ENCODE data around the gene TMEM183A.
A peak's percentile ranks its signal among the peaks of the same experiment; 100 is the strongest.
"Not testable (repeated sequence)": the region's sequence is repeated elsewhere in the genome, so short reads cannot be mapped to it uniquely, and the experiment has no call there.

The TMEM183A gene, protein sequence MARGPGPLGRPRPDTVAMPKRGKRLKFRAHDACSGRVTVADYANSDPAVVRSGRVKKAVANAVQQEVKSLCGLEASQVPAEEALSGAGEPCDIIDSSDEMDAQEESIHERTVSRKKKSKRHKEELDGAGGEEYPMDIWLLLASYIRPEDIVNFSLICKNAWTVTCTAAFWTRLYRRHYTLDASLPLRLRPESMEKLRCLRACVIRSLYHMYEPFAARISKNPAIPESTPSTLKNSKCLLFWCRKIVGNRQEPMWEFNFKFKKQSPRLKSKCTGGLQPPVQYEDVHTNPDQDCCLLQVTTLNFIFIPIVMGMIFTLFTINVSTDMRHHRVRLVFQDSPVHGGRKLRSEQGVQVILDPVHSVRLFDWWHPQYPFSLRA

DNA sequence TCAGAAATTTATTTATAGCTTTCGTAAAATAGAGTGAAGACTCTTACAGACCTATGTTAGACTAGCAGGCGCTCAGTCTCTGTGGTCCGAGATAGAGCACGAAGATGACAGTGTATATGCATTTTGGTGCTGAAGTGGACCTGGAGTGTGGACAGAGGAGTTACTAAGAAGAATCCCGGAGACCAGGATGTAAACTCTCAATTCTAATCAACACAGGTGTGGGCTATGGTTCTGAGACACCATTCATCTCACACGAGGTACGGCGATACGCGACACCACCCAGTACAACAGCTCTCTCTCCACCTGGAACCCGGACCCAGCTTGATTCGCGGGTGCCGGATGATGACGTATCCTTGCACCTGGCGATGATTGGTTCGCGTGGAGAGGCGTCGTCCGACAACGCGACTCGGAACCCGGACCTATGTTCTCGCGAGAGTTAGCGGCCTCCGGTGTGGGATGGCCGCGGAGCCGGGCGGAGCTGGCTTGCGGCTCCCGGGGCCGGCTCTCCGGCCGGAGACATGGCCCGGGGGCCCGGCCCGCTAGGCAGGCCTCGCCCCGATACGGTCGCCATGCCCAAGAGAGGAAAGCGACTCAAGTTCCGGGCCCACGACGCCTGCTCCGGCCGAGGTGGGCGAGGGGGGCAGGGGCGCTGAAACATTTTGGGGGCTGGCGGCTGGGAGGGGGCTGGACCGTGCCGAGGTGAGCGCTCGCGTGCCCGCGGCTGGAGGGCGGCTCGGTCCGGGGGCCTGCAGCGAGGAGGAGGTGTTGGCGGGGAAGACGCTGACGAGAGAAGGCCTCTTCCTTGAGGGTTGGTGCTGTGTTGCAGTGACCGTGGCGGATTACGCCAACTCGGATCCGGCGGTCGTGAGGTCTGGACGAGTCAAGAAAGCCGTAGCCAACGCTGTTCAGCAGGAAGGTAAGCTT is at the start of gene TMEM183A:
TSS of gene TMEM183A (plus strand) at position 427 of the 924 bp plus-strand sequence. CDS start at position 519, 92 bp downstream.
- peak; percentile 88 for DNase-seq (ENCODE audit: low spot score)

DNA sequence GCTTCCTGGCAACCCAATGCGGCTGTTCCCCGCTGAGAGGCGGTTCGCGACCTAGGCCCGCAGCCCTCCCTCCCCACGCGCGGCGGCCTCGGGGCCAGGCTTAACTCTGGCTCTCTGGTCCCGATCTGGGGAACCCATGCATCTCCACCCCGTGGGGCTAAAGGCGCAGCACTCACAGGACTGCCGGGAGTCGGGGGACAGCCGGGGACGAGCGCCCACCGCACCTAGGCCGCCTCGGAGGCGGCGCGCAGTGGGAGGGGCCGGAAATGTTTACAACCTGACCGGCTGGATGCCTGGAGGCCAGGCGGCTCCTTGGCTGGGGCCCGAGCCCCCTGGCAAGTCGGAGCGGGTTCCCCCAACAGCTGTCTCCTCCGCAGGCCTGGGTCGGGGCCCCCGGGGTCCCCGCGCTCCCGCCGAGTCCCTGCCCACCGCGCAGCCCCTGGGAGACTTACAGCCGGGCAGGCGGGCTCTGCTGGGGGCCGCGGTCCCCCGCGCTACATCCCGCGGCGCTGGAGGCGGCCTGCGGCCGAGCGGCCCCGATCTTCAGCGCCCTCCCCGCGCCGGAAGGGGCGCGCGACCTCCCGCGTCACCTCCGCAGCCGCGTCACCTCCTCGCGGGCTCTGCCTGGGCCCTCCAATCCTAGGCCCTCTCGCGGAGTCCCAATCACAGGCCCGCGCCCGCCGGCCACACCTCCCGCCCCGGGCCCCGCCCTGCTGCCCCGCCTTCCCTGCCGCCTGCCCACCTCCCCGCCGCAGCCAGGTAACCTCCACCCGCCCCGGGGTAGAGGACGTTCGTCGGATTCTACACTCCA is 49.2 kb upstream of the TMEM183A start, which contains the start of gene ADIPOR1:
TSS of gene ADIPOR1 (minus strand) at position 580 of the 811 bp plus-strand sequence. CDS start 7,242 bp downstream, outside the sequence.
- DNase-seq (ENCODE audit: low spot score): peak; percentile 77

DNA sequence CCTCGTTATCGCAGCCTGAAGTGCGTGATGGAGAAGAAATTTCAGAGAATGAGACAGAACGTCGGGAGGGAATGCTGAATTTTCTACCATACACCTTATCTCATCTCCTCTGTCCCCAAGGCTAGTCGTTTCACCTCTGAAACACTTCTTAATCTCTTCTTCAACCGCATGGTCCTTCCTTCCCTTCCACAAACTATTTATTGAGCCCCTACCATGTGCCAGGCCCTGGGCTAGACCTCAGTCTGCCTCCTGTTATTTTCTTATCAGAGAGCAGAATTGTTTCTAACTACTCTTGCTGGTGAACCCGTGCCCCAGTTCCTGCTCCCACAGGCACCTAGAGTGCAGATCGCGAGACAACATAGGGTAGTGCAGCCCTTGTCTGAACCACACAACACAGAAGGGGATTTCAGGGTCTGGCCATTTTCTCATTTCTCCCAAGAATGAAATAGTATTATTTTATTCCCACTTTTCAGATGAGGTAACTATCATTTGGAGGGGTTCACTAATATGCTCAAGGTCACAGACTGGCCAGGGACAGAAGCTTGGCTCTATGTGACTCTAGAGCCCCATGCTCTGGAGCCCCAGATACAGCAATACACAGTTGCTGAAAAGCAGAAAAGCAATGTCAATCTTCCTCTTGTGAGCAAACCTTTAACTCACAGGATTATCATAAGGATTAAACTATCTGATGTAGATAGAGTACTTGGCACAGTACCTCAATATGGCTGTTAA is 48.5 kb upstream of the TMEM183A start:
- no peak for DNase-seq (ENCODE audit: low spot score)

DNA sequence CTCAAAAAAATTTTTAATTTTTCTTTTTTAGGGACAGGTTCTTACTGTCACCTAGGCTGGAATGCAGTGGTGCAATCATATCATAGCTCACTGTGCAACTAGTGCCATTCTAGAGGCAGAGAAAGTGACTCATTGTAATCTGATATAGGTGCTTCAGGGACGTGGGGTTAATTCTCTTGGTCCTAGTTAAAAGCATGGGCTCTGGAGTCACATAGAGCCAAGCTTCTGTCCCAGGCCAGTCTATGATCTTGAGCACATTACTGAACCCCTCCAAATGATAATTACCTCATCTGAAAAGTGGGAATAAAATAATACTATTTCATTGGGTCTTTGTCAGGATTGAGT is 47.9 kb upstream of the TMEM183A start:
- no peak for DNase-seq (ENCODE audit: low spot score)

DNA sequence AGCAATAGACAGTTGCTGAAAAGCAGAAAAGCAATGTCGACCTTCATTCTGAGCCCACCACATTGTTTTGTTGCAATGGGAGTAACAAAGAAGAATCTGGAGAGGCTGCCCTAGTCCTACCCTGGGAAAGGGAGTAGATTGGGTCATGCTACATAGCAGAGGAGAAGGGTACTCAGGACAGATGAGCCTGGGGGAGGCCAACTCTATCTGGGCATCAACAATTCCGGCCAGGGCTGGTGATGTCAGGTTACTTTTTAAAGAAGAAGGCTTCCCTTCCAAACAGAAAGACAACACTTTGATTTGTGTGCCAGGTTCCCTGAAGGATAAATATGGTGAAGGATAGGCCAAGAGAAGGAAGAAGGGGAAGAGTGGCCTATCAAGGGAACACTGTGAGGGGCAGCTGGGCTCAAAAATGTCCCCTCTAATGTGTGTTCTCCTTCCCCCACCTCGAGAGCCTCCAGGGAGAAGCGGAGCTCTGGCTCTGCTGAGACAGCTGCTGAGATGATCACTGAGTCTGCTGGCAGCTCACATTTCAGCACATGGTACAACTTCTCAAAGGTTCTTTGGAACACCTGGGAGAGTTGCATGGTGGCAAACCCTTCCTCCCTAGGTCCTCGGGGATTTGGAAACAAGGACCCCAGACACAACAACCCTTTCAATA is 45.8 kb upstream of the TMEM183A start:
- no peak for DNase-seq (ENCODE audit: low spot score)

DNA sequence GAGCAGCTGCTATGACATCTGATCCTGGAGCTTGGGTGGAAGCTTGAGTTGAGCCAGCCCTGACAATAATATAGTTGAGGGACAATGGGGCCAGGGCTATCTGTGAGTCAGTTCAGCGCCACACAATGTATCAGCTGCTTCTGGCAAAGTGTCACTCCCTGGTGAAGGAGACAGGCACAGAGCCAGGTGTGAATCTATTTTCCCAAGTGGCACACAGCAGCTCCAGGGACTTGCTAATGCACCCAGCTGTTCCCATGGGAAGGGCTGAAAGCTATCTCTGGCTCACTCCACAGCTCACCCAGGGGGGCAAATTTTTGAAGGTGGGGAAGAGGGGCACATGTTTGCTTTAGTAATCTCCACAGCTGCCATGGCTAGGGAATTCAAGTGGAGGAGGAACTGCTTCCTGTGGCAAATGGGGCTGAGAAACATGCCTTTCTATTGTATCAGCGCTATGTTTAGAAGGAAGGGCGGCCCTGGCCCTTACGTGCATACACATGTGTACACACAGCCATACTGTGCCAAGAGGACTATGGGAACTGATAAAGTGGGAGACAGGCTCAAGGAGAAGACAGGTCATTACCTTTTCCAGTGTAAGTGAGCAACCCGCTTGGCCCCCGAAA is 42.3 kb upstream of the TMEM183A start:
- DNase-seq (ENCODE audit: low spot score): no peak

DNA sequence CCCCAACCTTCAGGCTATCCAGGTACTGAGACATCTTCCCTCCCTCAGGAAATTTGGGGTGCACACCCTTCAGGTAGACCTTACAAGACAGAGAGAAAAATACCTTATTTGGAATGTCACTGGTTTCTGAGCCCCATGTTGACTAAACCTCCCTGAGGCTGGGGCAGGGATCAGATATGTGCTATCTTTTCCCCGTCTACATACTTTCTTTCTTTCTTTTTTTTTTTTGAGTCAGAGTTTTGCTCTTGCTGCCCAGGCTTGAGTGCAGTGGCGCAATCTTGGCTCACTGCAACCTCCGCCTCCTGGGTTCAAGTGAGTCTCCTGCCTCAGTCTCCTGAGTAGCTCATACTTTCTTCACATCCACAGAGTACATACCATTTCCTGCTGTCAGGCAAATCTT is 41.8 kb upstream of the TMEM183A start:
- no peak for DNase-seq (ENCODE audit: low spot score)

DNA sequence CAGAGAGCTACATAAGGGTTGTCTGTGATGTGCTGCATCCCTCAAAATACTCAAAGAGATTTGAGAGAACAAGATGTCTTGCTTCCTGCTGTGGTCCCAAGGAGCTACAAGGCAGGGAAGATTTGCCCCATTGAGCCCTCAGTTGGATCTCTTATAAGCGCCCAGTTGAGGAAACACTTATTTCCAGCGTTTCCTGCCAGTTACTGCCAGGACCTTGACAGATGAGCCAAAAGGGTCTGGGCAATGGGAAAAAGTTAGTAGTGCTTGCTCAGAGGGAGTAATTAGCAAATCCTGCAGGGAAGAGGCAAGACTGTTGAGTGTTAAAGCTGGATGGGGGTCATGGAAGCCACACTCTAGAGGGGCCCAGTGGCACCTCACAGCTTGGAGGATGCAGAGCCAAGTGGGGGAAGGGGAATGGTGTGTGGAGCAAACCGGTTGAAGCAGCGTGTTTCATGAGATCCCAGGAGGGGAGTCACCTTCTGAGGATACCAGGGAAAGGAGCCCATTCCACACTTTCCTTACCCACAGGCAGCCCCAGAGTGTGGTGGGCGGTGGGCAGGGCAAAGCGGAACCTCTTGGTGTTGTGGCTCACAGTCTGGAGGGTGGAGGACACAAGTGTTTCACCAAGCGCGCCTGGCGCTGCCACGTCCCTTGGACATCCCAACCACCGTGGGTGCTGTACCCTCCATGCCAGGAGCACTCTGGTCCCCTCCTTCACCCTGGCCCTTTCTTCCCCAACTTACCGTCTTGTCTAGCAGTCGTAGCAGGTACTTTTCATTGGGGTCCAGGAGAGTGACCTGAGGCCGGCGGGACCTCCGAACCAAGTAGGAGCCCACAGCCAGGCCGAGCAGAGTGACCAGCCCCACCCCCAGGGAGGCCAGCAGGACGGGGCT is 40.9 kb upstream of the TMEM183A start:
- DNase-seq (ENCODE audit: low spot score): no peak

DNA sequence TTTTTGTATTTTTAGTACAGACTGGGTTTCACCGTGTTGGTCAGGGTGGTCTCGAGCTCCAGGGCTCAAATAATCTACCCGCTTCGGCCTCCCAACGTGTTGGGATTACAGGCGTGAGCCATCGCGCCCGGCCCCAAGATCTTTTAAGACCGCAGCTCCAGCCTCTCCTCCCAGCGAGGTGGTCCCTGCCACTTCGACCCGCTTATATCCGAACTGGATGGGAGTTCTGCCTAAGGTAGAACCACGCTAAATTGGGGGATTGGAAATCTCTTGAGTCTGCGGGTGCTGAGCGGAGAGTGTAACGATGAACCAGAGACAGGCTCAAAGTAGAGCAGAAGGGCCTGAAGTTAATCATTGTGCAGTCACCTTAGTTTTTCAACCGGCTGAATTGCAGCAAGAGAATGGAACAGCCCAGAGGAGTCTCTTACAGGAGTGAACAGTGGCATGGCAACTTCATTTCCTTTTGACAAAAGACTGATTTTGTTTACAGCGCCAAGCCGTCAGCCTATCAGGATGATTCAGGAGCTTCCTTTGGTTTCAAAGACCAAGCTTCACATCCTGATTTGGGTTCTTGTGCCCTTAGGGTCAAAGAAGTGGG is 39.4 kb upstream of the TMEM183A start:
- DNase-seq (ENCODE audit: low spot score): peak; percentile 60

DNA sequence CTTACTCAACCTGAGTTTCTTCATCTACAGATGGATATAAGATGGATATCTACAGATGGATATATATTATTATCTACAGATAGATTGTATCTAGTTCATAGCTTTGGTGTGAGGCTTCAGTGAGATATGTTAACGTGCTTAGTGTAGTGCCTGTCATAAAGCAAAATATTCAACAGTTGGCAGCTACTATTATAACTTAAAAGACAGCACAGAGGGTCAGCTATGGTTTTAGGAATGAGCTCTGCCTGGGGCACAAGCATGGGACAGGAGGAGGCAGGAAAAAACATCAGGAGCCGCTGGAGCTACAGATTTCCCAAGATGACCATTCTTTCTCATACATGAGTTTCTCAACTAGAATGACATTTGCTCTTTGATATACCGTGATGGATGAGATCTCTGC is 38.8 kb upstream of the TMEM183A start:
- DNase-seq (ENCODE audit: low spot score): no peak

DNA sequence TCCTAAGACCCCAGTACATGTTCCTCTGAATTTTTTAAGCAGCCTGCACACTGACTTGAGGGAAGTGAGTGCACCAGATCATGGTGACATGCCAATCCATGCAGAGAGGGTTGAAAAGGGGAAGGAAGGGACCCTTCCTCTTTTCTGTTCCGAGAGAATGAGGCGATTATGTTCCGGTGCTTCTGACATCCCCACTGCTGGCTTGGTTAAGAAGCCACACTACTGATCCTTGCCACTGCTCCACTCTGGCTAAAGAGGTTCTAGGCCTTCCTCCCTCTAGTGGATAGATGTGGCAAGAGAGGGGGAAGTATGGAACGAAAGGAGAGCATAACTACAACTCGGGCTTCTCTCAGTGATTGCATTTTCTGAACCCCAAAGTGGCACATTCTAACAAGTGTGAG is 38.3 kb upstream of the TMEM183A start:
- DNase-seq (ENCODE audit: low spot score): peak; percentile 60

DNA sequence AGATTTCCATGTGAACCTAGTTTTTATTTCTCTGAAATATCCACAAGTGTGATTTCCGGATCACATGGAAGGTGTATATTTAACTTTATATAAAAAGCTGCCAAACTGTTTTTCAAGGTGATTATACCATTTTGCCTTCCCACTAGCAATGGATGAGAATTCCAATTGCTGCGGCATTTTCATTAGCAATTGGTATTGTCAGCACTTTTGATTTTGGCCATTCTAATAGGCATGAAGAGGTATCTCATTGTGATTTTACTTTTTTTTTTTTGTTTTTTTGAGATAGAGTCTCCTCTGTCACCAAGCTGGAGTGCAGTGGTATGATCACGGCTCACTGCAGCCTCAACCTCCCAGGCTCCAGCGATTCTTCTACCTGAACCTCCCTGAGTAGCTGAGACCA is 35.1 kb upstream of the TMEM183A start:
- DNase-seq (ENCODE audit: low spot score): no peak

DNA sequence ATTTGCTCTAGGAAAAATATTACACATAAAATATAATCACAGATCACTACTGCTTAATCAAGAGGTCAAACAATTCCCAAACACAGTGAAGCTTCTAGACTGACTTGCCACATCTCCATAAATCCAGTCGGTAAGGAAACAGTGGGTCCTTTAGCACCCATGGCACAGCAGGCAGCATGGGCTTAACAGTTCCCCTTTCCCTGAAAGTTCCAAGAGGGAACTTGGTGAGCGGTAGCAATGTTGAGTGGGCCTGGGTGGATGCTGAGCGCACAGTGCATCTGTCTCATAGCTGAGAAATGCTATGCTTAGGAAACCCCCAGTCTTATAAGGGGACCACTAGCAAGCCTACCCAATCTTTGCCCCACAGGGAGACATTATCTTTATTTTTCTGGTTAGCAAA is 32.3 kb upstream of the TMEM183A start:
- no peak for DNase-seq (ENCODE audit: low spot score)

DNA sequence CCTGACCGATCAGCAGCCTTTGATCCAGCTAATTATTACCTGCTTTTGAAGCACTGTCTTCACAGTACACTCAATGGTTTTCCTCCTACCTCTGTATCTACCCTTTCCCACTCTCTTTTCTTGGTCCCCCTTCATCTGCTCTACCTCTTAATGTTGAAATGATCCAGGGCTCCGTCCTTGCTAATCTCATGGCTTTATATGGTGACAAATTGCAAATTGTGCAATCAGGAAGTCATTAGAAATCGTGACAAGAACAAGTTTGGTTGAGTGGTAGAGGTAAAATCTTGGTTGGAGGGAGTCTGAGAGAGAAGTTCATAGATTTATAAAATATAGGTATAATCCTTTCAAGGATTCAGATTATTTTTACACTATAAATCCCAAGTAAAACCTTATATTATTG is 30.5 kb upstream of the TMEM183A start:
- DNase-seq (ENCODE audit: low spot score): no peak

DNA sequence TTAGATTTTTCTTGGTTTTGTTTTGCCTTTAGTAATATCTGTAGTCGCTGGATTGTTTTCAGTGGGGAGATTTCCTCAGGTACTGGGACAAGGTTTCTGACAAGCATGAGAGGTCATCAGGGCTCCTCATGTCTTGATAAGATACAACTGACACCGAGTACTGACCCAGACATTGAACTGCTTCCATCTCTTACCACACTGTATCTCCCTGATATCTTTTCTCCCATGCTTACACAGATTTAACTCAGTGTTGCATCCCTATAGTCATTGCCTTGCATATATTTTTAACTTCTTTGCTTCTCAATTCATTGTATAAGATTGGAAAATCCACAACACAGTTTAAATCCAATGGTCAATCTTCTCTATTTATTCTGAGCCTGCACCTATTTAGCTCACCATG is 27.7 kb upstream of the TMEM183A start:
- no peak for DNase-seq (ENCODE audit: low spot score)

DNA sequence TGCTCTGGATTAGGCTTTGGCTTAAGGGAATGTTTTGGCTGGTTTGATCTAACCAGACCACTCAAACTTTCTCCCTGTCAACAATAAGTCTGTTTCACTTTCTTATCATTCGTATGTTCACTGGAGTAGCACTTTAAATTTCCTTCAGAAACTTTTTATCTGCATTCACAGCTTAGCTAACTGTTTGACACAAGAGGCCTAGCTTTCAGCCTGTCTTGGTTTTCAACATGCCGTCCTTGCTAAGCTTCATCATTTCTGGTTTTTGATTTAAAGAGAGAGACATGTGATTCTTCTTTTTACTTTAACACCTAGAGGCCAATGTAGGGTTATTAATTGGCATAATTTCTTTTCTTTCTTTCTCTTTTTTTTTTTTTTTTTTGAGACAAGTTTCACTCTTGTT is 25.2 kb upstream of the TMEM183A start:
- DNase-seq (ENCODE audit: low spot score): no peak

DNA sequence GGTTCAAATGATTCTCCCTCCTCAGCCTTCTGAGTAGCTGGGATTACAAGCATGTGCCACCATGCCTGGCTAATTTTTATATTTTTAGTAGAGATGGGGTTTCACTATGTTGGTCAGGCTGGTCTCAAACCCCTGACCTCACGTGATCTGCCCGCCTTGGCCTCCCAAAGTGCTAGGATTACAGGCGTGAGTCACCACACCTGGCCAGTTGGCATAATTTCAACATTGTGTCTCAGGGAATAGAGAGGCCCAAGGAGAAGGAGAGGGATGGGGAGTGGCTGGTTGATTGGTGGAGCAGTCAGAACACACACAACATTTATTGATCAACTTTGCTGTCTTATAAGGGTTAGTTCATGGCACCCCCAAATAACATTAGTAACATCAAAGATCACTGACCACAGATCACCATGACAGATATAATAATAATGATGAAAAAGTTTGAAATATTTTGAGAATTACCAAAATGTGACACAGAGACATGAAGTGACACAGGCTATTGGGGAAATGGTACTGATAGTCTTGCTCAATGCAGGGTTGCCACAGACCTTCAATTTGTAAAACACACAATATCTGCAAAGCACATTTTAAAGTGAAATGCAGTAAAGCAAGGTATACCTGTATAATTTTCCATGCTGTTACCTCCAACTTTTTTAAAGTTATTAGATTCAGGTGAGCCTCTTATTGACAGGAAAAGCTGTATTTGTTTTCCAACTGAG is 24.3 kb upstream of the TMEM183A start:
- no peak for DNase-seq (ENCODE audit: low spot score)

DNA sequence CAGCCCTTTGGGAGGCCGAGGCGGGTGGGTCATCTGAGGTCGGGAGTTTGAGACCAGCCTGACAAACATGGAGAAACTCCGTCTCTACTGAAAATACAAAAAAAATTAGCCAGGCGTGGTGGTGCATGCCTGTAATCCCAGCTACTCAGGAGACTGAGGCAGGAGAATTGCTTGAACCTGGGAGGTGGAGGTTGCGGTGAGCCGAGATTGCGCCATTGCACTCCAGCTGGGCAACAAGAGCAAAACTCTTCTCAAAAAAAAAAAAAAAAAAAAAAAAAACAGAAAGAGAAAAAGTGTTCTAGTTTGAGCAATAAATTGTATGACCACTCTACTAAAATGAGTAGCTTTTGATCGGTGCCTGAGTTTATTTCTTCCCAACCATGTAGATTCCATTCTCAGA is 21.1 kb upstream of the TMEM183A start:
- not testable (repeated sequence) for DNase-seq (ENCODE audit: low spot score)
